ENCODE data around the gene KCTD17. TPM values are rescaled to one million over a fixed set of nuclear protein-coding genes. Genes with fewer than 3 reads are reported as not detected.

The KCTD17 gene
- total and polyA plus RNA-seq, 2 of the 13 experiments (the other 11 are each of a cell fraction or from before 2014, with no cell fraction given) = 5.3 to 11.7 TPM

DNA sequence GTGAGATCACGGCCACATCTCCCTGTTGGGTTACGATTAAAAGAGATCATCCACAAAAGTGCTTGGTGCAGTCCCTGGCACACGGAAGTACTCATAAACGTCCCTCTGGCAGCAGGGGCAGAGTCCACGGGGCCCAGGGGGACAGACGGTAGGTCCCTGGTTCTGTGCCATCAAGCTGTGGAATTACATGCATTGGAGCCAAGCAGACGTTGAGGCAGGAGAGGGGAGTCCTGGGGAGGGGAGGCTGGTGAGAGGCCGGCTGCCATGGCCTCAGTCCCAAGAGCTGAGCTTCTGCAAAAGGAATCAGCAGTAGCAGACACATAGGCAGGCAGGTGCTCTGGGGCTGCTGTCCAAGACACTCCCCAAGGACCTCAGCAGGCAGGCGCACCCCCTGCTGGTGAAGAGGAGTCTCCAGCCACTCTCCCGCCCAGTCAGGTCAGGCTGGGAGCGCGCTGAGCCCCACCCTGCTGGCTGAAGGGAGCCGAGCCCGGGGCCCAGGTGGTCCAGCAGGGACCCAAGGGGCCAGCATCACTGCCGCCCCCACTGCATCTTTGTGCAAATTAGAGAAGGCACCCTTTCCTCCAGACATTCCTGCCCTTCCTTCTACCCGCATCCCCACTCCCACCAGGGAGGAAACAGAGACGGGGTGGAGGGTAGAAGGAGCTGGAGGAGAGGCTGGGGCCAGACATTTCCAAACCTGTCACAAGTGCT is 7.6 kb upstream of the KCTD17 start (continued):
- TF ChIP-seq, protein P1, sequence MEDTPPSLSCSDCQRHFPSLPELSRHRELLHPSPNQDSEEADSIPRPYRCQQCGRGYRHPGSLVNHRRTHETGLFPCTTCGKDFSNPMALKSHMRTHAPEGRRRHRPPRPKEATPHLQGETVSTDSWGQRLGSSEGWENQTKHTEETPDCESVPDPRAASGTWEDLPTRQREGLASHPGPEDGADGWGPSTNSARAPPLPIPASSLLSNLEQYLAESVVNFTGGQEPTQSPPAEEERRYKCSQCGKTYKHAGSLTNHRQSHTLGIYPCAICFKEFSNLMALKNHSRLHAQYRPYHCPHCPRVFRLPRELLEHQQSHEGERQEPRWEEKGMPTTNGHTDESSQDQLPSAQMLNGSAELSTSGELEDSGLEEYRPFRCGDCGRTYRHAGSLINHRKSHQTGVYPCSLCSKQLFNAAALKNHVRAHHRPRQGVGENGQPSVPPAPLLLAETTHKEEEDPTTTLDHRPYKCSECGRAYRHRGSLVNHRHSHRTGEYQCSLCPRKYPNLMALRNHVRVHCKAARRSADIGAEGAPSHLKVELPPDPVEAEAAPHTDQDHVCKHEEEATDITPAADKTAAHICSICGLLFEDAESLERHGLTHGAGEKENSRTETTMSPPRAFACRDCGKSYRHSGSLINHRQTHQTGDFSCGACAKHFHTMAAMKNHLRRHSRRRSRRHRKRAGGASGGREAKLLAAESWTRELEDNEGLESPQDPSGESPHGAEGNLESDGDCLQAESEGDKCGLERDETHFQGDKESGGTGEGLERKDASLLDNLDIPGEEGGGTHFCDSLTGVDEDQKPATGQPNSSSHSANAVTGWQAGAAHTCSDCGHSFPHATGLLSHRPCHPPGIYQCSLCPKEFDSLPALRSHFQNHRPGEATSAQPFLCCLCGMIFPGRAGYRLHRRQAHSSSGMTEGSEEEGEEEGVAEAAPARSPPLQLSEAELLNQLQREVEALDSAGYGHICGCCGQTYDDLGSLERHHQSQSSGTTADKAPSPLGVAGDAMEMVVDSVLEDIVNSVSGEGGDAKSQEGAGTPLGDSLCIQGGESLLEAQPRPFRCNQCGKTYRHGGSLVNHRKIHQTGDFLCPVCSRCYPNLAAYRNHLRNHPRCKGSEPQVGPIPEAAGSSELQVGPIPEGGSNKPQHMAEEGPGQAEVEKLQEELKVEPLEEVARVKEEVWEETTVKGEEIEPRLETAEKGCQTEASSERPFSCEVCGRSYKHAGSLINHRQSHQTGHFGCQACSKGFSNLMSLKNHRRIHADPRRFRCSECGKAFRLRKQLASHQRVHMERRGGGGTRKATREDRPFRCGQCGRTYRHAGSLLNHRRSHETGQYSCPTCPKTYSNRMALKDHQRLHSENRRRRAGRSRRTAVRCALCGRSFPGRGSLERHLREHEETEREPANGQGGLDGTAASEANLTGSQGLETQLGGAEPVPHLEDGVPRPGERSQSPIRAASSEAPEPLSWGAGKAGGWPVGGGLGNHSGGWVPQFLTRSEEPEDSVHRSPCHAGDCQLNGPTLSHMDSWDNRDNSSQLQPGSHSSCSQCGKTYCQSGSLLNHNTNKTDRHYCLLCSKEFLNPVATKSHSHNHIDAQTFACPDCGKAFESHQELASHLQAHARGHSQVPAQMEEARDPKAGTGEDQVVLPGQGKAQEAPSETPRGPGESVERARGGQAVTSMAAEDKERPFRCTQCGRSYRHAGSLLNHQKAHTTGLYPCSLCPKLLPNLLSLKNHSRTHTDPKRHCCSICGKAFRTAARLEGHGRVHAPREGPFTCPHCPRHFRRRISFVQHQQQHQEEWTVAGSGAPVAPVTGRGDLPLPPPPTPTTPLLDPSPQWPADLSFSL (CRISPR knock-in tag; IDR thresholded peaks at IDR 0.05) = no peak
- TF ChIP-seq, protein P2, sequence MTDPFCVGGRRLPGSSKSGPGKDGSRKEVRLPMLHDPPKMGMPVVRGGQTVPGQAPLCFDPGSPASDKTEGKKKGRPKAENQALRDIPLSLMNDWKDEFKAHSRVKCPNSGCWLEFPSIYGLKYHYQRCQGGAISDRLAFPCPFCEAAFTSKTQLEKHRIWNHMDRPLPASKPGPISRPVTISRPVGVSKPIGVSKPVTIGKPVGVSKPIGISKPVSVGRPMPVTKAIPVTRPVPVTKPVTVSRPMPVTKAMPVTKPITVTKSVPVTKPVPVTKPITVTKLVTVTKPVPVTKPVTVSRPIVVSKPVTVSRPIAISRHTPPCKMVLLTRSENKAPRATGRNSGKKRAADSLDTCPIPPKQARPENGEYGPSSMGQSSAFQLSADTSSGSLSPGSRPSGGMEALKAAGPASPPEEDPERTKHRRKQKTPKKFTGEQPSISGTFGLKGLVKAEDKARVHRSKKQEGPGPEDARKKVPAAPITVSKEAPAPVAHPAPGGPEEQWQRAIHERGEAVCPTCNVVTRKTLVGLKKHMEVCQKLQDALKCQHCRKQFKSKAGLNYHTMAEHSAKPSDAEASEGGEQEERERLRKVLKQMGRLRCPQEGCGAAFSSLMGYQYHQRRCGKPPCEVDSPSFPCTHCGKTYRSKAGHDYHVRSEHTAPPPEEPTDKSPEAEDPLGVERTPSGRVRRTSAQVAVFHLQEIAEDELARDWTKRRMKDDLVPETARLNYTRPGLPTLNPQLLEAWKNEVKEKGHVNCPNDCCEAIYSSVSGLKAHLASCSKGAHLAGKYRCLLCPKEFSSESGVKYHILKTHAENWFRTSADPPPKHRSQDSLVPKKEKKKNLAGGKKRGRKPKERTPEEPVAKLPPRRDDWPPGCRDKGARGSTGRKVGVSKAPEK (CRISPR knock-in tag; IDR thresholded peaks at IDR 0.05; ENCODE audit: borderline replicate concordance) = no peak
- TF ChIP-seq, protein P3, sequence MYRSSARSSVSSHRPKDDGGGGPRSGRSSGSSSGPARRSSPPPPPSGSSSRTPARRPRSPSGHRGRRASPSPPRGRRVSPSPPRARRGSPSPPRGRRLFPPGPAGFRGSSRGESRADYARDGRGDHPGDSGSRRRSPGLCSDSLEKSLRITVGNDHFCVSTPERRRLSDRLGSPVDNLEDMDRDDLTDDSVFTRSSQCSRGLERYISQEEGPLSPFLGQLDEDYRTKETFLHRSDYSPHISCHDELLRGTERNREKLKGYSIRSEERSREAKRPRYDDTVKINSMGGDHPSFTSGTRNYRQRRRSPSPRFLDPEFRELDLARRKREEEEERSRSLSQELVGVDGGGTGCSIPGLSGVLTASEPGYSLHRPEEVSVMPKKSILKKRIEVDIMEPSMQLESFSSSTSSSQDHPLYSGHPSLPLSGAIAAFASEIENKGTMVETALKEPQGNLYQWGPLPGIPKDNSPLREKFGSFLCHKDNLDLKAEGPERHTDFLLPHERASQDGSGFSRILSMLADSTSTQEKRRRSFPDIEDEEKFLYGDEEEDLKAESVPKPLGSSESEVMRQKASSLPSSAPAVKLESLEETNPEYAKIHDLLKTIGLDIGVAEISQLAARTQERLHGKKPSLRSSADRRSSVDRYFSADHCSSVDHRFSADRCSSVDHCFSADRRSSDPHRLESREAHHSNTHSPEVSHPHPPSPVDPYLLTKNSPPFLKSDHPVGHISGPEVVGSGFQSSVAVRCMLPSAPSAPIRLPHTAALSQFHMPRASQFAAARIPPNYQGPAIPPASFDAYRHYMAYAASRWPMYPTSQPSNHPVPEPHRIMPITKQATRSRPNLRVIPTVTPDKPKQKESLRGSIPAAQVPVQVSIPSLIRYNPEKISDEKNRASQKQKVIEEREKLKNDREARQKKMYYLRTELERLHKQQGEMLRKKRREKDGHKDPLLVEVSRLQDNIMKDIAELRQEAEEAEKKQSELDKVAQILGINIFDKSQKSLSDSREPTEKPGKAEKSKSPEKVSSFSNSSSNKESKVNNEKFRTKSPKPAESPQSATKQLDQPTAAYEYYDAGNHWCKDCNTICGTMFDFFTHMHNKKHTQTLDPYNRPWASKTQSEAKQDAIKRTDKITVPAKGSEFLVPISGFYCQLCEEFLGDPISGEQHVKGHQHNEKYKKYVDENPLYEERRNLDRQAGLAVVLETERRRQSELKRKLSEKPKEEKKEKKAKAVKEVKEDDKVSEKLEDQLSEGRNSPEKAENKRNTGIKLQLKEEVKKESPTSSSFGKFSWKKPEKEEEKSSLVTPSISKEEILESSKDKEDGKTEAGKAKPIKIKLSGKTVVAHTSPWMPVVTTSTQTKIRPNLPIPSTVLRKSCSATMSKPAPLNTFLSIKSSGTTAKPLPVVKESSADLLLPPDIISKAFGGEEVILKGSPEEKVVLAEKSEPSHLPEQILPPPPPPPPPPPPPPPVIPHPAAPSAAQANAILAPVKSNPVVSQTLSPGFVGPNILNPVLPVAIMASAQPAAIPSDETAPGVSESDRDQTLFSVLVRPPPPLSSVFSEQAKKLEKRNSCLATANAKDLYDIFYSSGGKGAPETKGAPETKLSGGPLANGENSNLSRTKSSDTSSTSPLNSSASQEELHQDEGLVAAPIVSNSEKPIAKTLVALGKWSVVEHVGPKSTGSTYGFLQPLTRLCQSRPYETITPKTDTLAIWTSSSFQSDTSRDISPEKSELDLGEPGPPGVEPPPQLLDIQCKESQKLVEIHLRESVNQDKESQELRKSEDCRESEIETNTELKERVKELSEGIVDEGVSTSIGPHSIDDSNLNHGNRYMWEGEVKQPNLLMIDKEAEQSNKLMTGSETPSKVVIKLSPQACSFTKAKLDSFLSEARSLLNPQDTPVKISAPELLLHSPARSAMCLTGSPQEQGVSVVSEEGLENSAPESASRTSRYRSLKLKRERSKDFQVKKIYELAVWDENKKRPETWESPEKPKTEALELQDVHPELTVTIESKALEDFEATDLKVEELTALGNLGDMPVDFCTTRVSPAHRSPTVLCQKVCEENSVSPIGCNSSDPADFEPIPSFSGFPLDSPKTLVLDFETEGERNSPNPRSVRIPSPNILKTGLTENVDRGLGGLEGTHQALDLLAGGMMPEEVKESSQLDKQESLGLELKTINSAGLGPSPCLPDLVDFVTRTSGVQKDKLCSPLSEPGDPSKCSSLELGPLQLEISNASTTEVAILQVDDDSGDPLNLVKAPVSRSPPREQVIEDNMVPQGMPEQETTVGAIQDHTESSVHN (CRISPR knock-in tag; IDR thresholded peaks at IDR 0.05) = 0 out of 2 replicates have a peak, but pooled peaks have one; percentile 29
- TF ChIP-seq FOXM1 (CRISPR knock-in tag; IDR thresholded peaks at IDR 0.05) = no peak
- peak; percentile 84; the same call in 1 of the 2 replicates for TF ChIP-seq HNRNPL (IDR thresholded peaks at IDR 0.05; ENCODE audit: low read depth, low read length)
- no peak for TF ChIP-seq CC2D1A (CRISPR knock-in tag; IDR thresholded peaks at IDR 0.05)
